ENCODE measurements around the gene TBX4. TPM values are rescaled to one million over a fixed set of nuclear protein-coding genes. Genes with fewer than 3 reads are reported as not detected.
"Not testable (repeated sequence)": the region's sequence is repeated elsewhere in the genome, so short reads cannot be mapped to it uniquely, and the experiment has no call there.

TBX4 gene
- total RNA-seq, 1 experiment from 2014 or later = not detected

DNA sequence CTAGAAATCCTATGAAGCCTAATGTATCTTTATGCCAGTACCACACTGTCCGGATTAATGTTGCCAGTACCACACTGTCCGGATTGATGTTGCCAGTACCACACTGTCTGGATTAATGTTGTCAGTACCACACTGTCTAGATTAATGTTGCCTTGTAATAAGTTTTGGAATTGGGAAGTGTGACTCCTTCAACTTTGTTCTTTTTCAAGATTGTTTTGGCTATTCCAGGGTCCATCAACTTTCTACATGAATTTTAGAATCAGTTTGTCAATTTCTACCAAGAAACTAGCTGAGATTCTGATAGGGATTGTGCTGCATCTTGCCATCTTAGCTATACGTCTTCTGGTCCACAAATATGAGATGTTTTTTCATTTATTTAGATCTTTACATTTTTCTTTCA is 68.7 kb downstream of the TBX4 start:
- Histone ChIP-seq H3K4me3 (no peak overlapping the region), H4K20me1 (ENCODE audit: insufficient read depth) (no peaks in the 10 kb centered on the region), H3K79me2 (ENCODE audit: low read depth) (no peaks in the 10 kb centered on the region), H3K9me3 (ENCODE audit: insufficient read depth, low read depth) (no peaks in the 10 kb centered on the region), H3K4me1 (replicated peaks; ENCODE audit: insufficient read depth) (no peaks in the 10 kb centered on the region), H3K36me3 (ENCODE audit: low read depth) (no peaks in the 10 kb centered on the region), H3K9me2 (ENCODE audit: insufficient read depth) (no peaks in the 10 kb centered on the region; the same call in 1 of the 2 replicates), H3F3A (ENCODE audit: insufficient read depth, low read depth) (no peaks in the 10 kb centered on the region), H2AFZ (no peak overlapping the region), H3K4me2 (no peak overlapping the region), H3K27ac (no peak overlapping the region), H3K27me3 (ENCODE audit: insufficient read depth, low read depth) (no peaks in the 10 kb centered on the region)
- BruUV-seq (replicated peaks) = no TSS peak
- CTCF ChIA-PET = no interaction called here
- intact Hi-C loops (cut with micrococcal nuclease; ENCODE audit: unreplicated experiment) = no loop called here
- TF ChIP-seq, protein P1, sequence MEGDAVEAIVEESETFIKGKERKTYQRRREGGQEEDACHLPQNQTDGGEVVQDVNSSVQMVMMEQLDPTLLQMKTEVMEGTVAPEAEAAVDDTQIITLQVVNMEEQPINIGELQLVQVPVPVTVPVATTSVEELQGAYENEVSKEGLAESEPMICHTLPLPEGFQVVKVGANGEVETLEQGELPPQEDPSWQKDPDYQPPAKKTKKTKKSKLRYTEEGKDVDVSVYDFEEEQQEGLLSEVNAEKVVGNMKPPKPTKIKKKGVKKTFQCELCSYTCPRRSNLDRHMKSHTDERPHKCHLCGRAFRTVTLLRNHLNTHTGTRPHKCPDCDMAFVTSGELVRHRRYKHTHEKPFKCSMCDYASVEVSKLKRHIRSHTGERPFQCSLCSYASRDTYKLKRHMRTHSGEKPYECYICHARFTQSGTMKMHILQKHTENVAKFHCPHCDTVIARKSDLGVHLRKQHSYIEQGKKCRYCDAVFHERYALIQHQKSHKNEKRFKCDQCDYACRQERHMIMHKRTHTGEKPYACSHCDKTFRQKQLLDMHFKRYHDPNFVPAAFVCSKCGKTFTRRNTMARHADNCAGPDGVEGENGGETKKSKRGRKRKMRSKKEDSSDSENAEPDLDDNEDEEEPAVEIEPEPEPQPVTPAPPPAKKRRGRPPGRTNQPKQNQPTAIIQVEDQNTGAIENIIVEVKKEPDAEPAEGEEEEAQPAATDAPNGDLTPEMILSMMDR (conservative IDR thresholded peaks at IDR 0.05) = no peak
- TF ChIP-seq EZH2 (IDR thresholded peaks at IDR 0.05; ENCODE audit: low read depth) = no peak
- POLR2A ChIA-PET (ENCODE audit: unreplicated experiment) = no interaction called here
- no peak for DNase-seq

DNA sequence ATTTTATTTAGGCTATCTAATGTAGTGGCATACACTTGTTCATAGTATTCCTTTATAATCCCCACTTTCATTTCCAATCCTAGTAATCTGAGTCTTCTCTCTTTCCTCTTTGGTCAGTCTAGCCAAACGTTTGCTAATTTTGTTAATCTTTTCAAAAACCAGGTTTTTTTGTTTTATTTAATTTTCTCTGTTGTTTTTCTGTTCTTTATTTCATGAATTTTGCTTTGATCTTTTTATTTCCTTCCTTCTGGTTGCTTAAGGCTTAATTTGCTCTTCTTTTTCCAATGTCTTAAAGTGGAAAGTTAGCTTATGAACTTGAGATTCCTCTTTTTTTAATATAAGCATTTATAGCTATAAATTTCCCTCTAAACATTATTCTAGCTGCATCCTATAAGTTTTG is 69.9 kb downstream of the TBX4 start:
- H3K4me1 ChIP-seq (replicated peaks; ENCODE audit: insufficient read depth) = no peaks in the 10 kb centered on the region
- H3K9me3 ChIP-seq (ENCODE audit: insufficient read depth, low read depth) = no peaks in the 10 kb centered on the region
- H3K9me2 ChIP-seq (ENCODE audit: insufficient read depth) = no peaks in the 10 kb centered on the region; the same call in 1 of the 2 replicates
- no peak overlapping the region for H3K4me2 ChIP-seq
- H3K36me3 ChIP-seq (ENCODE audit: low read depth) = no peaks in the 10 kb centered on the region
- H3K27ac ChIP-seq = no peak overlapping the region
- no peak overlapping the region for H3K4me3 ChIP-seq
- no peaks in the 10 kb centered on the region for H4K20me1 ChIP-seq (ENCODE audit: insufficient read depth)
- no peaks in the 10 kb centered on the region for H3F3A ChIP-seq (ENCODE audit: insufficient read depth, low read depth)
- H3K27me3 ChIP-seq (ENCODE audit: insufficient read depth, low read depth) = no peaks in the 10 kb centered on the region
- no peak overlapping the region for H2AFZ ChIP-seq
- CTCF ChIA-PET = interaction anchor here (0.6 to 0.7 kb wide), 2 partner anchors 35 to 568 kb away, joined by 3 read pairs; no protein-coding TSS in a partner anchor
- no peak for DNase-seq
- no peak for TF ChIP-seq EZH2 (IDR thresholded peaks at IDR 0.05; ENCODE audit: low read depth)
- TF ChIP-seq, protein P1 (conservative IDR thresholded peaks at IDR 0.05) = no peak
- POLR2A ChIA-PET (ENCODE audit: unreplicated experiment) = no interaction called here
- intact Hi-C loops (cut with micrococcal nuclease; ENCODE audit: unreplicated experiment) = no loop called here
- no peaks in the 10 kb centered on the region for H3K79me2 ChIP-seq (ENCODE audit: low read depth)
- BruUV-seq (replicated peaks) = no TSS peak

- H3K4me1 ChIP-seq (replicated peaks; ENCODE audit: insufficient read depth) = no peaks in the 10 kb centered on the region
- no peaks in the 10 kb centered on the region for H3K9me3 ChIP-seq (ENCODE audit: insufficient read depth, low read depth)
- H3K36me3 ChIP-seq (ENCODE audit: low read depth) = no peaks in the 10 kb centered on the region
- no peak overlapping the region for H3K27ac ChIP-seq
- no peaks in the 10 kb centered on the region for H3F3A ChIP-seq (ENCODE audit: insufficient read depth, low read depth)
- no peak for TF ChIP-seq EZH2 (IDR thresholded peaks at IDR 0.05; ENCODE audit: low read depth)
- TF ChIP-seq, protein P1 (conservative IDR thresholded peaks at IDR 0.05) = no peak
- no peak for DNase-seq
- no peak overlapping the region for H2AFZ ChIP-seq
- intact Hi-C loops (cut with micrococcal nuclease; ENCODE audit: unreplicated experiment) = no loop called here
- no peaks in the 10 kb centered on the region for H3K27me3 ChIP-seq (ENCODE audit: insufficient read depth, low read depth)
- H3K9me2 ChIP-seq (ENCODE audit: insufficient read depth) = no peaks in the 10 kb centered on the region; the same call in 1 of the 2 replicates
- no peaks in the 10 kb centered on the region for H3K79me2 ChIP-seq (ENCODE audit: low read depth)
- H3K4me3 ChIP-seq = no peak overlapping the region
- H3K4me2 ChIP-seq = no peak overlapping the region
- POLR2A ChIA-PET (ENCODE audit: unreplicated experiment) = no interaction called here
- H4K20me1 ChIP-seq (ENCODE audit: insufficient read depth) = no peaks in the 10 kb centered on the region
- BruUV-seq (replicated peaks) = no TSS peak
- CTCF ChIA-PET = no interaction called here
These were observed 72.1 kb downstream of the TBX4 start for GRCh38 chr17:61524319-61524718.

GRCh38 chr17:61527441-61527840 is 75.2 kb downstream of the TBX4 start:
- H3K4me2 ChIP-seq; CTCF ChIA-PET; BruUV-seq (replicated peaks); H3K9me2 ChIP-seq (ENCODE audit: insufficient read depth); H3K4me1 ChIP-seq (replicated peaks; ENCODE audit: insufficient read depth); H3K27ac ChIP-seq; H2AFZ ChIP-seq; DNase-seq; H3K36me3 ChIP-seq (ENCODE audit: low read depth); H3F3A ChIP-seq (ENCODE audit: insufficient read depth, low read depth); H3K9me3 ChIP-seq (ENCODE audit: insufficient read depth, low read depth); POLR2A ChIA-PET (ENCODE audit: unreplicated experiment); H3K27me3 ChIP-seq (ENCODE audit: insufficient read depth, low read depth); H3K79me2 ChIP-seq (ENCODE audit: low read depth); H4K20me1 ChIP-seq (ENCODE audit: insufficient read depth); intact Hi-C loops (cut with micrococcal nuclease; ENCODE audit: unreplicated experiment); H3K4me3 ChIP-seq: not testable (repeated sequence)

All from PC-9 (cell line).